ENCODE data around the gene DGUOK. TPM values are rescaled to one million over a fixed set of nuclear protein-coding genes. Genes with fewer than 3 reads are reported as not detected.
"Not testable (repeated sequence)": the region's sequence is repeated elsewhere in the genome, so short reads cannot be mapped to it uniquely, and the experiment has no call there.

The DGUOK gene
- total RNA-seq, 1 donor from 2014 or later = 18.1 TPM

GRCh38 chr2:73939419-73939818, 12.7 kb downstream of the DGUOK start:
- DNase-seq (no peak), ATAC-seq (peak; percentile 95)
- intact Hi-C loops (cut with micrococcal nuclease) = no loop called here

GRCh38 chr2:73940066-73940465, 13.4 kb downstream of the DGUOK start:
- intact Hi-C loops (cut with micrococcal nuclease); DNase-seq; ATAC-seq: not testable (repeated sequence)

- intact Hi-C loops (cut with micrococcal nuclease) = no loop called here
- DNase-seq = no peak
These were observed 16.0 kb downstream of the DGUOK start for GRCh38 chr2:73942664-73943063.

GRCh38 chr2:73944714-73945113, 18.0 kb downstream of the DGUOK start:
- intact Hi-C loops (cut with micrococcal nuclease) = no loop called here
- DNase-seq = no peak
- ATAC-seq = no peak

More at GRCh38 chr2:73942664-73943063, 16.0 kb downstream of the DGUOK start:
- ATAC-seq = no peak

GRCh38 chr2:73946215-73946614, 19.5 kb downstream of the DGUOK start:
- DNase-seq (no peak), ATAC-seq (no peak)
- intact Hi-C loops (cut with micrococcal nuclease) = no loop called here

GRCh38 chr2:73946666-73947065, 20.0 kb downstream of the DGUOK start:
- DNase-seq (no peak), ATAC-seq (no peak)
- intact Hi-C loops (cut with micrococcal nuclease) = no loop called here

GRCh38 chr2:73947412-73948018, 20.8 kb downstream of the DGUOK start:
- DNase-seq (no peak), ATAC-seq (no peak)
- intact Hi-C loops (cut with micrococcal nuclease) = no loop called here

GRCh38 chr2:73949802-73950201, 23.1 kb downstream of the DGUOK start:
- intact Hi-C loops (cut with micrococcal nuclease) = no loop called here

GRCh38 chr2:73952499-73953446, 26.1 kb downstream of the DGUOK start:
- intact Hi-C loops (cut with micrococcal nuclease) = no loop called here
- ATAC-seq = peak; percentile 83
- no peak for DNase-seq

More at GRCh38 chr2:73949802-73950201, 23.1 kb downstream of the DGUOK start:
- no peak for DNase-seq
- ATAC-seq = no peak

GRCh38 chr2:73956218-73956865, 29.7 kb downstream of the DGUOK start:
- ATAC-seq (no peak), DNase-seq (no peak)
- intact Hi-C loops (cut with micrococcal nuclease) = no loop called here

GRCh38 chr2:73961274-73961673, 34.6 kb downstream of the DGUOK start:
- DNase-seq (no peak), ATAC-seq (no peak)
- intact Hi-C loops (cut with micrococcal nuclease) = no loop called here

- no peak for ATAC-seq
- intact Hi-C loops (cut with micrococcal nuclease) = no loop called here
- DNase-seq = no peak
These were observed 35.3 kb downstream of the DGUOK start for GRCh38 chr2:73961823-73962615.

GRCh38 chr2:73962798-73963197, 36.1 kb downstream of the DGUOK start:
- DNase-seq (no peak), ATAC-seq (no peak)
- intact Hi-C loops (cut with micrococcal nuclease) = no loop called here

- ATAC-seq (no peak), DNase-seq (no peak)
- intact Hi-C loops (cut with micrococcal nuclease) = no loop called here
These were observed 36.9 kb downstream of the DGUOK start for GRCh38 chr2:73963385-73964120.

GRCh38 chr2:73964223-73964622, 37.5 kb downstream of the DGUOK start:
- ATAC-seq = no peak

GRCh38 chr2:73965053-73965452, 38.4 kb downstream of the DGUOK start:
- intact Hi-C loops (cut with micrococcal nuclease) = no loop called here
- ATAC-seq (no peak), DNase-seq (no peak)

More at GRCh38 chr2:73964223-73964622, 37.5 kb downstream of the DGUOK start:
- no peak for DNase-seq
- intact Hi-C loops (cut with micrococcal nuclease) = no loop called here

GRCh38 chr2:73968357-73968937, 41.8 kb downstream of the DGUOK start:
- intact Hi-C loops (cut with micrococcal nuclease) = no loop called here
- DNase-seq (no peak), ATAC-seq (no peak)

GRCh38 chr2:73969356-73969755, 42.7 kb downstream of the DGUOK start:
- DNase-seq (no peak), ATAC-seq (no peak)
- intact Hi-C loops (cut with micrococcal nuclease) = no loop called here

Measured in left ventricle myocardium superior (tissue), 1 donor.